ENCODE measurements around the gene GIT1.

Gene GIT1

GRCh38 chr17:29589524-29590410, at the start of gene GIT1:
Gene GIT1, minus strand, starts transcription at chr17:29589648. Its CDS starts 270 bp downstream, at chr17:29589378.
- peak; percentile 91 for DNase-seq

DNA sequence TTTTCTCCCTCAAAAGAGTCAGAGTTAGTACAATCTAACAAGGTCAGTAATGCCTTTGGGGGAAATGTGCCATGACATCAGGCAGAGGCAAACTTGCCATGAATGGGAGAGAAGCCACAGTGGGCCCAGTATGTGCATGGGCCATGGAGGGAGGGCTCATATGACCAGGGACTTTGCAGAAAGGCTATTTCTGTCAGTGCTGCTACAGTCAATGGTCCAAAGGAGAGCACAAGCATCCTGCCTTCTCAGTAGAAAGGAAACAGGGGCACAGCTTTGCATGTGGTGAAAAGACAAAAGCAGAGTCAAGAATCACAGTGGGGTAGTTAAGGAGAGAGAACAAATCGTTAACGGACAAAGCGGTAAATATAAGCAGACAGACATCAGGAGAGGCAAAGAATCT, 44.4 kb upstream of the GIT1 start:
- DNase-seq, result no peak

GRCh38 chr17:29630630-29631193, 41.3 kb upstream of the GIT1 start:
- no peak for DNase-seq

DNA sequence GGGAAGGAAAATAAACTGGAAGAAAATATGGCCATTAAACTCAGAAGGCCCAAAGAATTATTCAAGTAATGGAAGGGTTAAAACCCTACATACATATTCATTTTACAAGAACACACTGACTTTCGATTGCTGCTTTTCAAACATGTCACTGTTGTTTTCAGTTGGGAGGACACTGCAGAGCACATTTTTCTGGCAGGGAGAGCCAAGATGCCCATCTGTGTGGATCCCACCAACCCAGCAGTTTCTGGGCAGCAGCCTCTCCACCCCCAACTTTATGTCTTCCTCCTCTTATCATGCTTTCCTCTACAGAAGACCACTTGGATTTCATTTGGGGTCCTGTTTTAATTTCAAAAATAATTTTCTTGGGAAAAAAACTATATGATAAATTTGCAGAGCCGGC, 40.4 kb upstream of the GIT1 start:
- no peak for DNase-seq

- no peak for DNase-seq
Observed at GRCh38 chr17:29628644-29629043, 39.2 kb upstream of the GIT1 start.

- no peak for DNase-seq
Observed at GRCh38 chr17:29627951-29628350, 38.5 kb upstream of the GIT1 start.

GRCh38 chr17:29625037-29625750, 35.7 kb upstream of the GIT1 start:
- DNase-seq, result no peak

- DNase-seq, result no peak
Observed at GRCh38 chr17:29624586-29624985, 35.1 kb upstream of the GIT1 start.

- DNase-seq, result no peak
Observed at GRCh38 chr17:29623283-29623647, 33.8 kb upstream of the GIT1 start.

DNA sequence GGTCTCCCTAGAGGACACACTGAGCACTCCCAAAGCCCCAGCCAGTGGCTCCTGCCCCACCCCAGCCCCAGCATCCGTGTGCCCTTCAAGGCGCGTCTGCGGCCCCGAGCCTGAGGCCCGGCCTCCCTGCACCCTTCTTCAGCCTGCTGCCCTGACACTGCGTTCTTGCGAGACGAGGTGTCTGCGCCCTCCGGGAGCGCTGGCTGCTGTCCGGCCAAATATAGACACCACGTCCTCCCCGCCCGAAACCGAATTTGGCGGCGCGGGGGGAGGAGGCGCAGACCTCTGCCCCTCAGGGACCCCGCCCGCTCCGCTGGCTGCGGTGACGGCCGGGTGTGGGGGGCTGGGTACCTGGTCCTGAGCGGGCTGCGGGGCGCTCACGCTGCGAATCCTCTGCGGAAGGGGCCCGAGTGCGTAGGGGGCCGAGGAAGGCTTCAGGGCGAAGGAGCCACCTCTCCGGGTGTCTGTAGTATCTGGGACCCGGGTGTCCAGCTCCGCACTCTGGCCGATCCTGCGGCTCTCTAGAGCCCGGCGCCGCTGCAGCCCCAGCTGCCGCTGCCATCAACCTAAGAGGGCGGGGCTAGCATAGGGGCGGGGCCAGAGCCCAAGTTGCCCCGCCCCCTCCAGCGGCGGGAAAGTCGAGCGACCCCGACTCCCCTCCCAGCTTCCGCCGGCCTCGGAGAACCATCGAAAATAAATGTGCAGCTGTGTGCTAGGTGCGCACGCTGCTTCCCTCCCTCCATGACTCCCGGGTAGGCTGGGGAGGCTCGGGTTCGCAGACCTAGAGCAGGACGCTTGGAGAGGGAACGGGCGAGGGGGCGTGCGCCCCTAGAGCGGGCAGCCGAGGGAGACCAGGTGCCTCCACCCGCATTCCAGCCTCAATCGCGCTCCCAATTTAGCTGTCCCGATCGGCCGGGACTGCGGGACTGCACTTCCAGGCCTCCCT, 33.2 kb upstream of the GIT1 start, which contains the start of gene CORO6:
Gene CORO6 (minus strand): TSS at position 576 of the 946 bp plus-strand sequence. CDS start 1,491 bp downstream, outside the sequence.
- peak; percentile 82 for DNase-seq

DNA sequence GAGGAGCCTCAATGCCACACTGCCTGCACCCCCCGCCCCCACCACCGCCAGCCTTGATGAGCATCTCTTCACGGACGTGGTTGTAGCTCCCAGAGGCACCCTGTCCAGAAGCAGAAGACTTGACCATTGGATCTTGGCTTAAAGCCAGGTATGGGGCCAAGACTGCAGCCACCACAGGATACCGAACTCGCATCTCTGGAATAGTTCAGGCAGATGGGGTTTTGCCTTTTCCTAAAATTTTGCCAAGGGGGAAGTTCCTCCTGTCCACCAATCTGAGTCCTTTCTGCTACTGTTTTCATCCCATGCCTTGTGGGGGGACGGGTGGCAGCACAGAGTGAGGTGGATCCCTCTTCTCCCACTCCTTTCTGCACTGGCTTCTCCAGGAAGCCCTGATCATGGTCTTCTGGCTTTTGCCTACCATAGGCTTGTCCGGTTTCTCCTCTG, 32.3 kb upstream of the GIT1 start:
- no peak for DNase-seq

GRCh38 chr17:29620779-29621500, 31.5 kb upstream of the GIT1 start:
- no peak for DNase-seq

DNA sequence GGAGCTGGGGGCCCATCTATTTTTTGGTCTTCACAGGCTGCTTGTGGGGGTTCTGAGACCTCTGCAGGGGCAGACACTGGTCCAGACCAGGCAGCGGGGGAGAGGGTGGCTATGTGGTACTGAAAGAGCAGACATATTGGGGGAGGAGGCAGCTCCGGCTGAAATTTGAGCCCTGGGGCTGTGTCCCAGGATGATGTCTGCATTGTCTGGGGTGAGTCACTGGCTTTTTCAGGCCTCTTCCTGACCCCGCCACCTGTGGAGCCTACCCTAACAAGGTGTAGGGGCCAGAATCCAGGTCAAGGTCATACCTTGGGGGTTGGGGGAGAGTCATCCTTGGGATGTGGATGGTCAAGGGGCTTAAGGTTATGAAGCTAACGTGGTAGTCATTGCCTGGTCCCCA, 30.8 kb upstream of the GIT1 start:
- DNase-seq, result no peak

DNA sequence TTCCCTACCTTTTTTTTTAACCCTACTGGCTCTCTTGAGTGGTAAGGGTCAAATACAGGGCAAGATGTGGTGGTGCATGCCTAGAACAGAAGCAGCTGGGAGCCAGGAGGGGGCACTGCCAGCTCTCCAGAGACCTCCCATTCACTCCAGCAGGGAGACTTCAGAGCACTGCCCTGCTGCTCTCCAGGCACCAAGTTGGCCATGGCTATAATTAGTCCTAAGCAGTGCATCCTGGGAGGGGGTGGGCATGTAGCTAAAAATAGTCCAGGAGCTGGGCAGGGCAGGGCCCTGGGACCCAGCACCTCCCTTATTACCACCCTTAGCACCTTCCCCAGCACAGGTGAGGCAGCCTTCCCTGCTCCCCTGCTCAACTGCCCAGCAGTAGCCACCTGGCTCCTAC, 29.8 kb upstream of the GIT1 start:
- DNase-seq, result peak; percentile 8

DNA sequence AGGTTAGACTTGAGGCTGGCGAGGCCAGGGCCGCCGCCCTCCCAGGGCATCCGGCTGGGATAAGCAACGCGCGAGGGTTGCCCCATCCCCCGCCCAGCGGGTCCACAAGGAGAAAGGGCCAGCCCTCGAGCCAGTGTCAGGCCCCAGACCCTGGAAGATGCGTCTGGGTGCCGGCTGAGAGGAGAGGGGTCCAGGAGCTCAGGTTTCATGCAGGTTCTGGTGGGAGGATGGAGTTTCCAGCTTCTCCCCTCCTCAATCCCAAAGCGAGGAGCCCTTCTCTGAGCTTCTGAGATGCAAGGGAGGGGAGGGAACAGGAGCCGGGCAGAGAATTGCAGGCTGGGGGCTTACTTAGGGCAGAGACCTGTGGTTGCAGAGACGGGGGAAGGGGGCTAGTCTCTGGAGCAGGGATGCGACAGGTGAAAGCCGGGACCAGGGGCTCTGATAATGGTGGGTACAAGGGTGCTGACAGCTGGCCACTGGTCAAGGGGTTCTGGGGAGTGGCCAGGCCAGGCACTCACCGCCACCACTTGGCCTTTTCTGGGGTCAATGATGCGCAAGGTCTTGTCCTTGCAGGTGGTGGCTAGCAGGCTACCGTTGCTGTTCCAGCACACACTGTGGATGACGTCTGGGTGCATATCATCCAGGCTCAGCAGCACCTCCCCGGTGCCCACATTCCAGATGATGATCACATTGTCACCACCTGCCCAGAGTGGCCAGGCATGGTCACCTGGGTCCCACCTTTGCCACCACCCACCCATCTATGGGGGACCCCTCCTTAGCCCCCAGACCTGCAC, 29.0 kb upstream of the GIT1 start:
- DNase-seq, result no peak

DNA sequence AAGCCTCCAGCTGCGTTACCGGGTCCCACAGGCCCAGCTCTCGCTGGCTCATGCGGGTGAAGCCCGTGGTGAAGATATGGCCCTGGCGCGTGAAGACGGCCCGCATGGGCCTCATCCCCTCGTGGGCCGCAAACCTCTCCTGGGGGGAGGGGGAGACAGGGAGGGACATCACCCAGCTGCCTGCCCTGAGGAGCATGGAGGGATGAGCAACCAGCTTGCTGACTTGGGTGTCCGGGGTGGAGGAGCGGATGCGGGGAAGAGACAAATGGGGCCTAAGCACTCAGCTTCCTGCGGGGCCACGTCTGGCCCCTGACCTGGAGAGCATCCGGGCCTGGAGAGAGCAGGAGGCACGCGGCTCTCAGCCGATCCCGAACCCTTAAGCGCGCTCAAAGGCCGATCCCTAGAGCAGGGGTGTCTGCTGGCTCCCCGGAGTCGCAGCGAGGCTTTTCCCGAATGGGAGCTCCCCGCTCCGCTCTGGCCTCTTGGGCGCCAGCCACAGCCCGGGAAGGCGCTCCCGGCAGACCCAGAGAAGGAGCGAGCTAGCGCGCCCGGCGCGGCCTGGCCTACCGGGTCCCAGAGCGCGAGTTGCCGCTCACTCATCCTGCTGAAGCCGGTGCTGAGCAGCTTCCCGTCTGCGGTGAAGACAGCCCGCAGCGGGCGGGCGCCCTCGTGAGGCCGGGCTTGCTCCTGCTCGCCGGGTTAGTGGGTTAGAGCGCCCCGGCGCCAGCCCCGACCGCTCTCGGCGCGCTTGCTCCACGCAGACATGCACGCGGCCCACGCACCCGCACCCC, 28.2 kb upstream of the GIT1 start:
- DNase-seq, result peak; percentile 81

- DNase-seq, result peak; percentile 86
Observed at GRCh38 chr17:29617125-29617480, 27.7 kb upstream of the GIT1 start.

- no peak for DNase-seq
Observed at GRCh38 chr17:29616300-29617048, 27.0 kb upstream of the GIT1 start.

Data from NCI-H146 (cell line).